ENCODE results near the gene JKAMP. TPM values are rescaled to one million over a fixed set of nuclear protein-coding genes. Genes with fewer than 3 reads are reported as not detected.

JKAMP gene
- total RNA-seq (2014; rRNA removed; shearing (Covaris generic)) (19.7 and 24.9 TPM in 2 replicates), total RNA-seq (2022) (21.1 and 26.4 TPM in 2 replicates), Bru-seq, nascent RNA (percentile 76 among the genes with signal in this experiment), BruChase-seq, experiment 1, labeled RNA remaining after a 6-hour chase (percentile 58 among the genes with signal in this experiment), BruChase-seq, experiment 2, labeled RNA remaining after a 2-hour chase (percentile 79 among the genes with signal in this experiment)
- long read RNA-seq, transcript JKAMP-201 (7 exons, 1,726 nt): major isoform, 16 of 37 reads
- long read RNA-seq, transcript JKAMP-203 (7 exons, 1,636 nt): minor isoform, 6 of 37 reads
- long read RNA-seq, partial matches to known transcripts: 1 of 37 reads
- long read RNA-seq, other reads (novel, unspliced or antisense): 8 of 37 reads

DNA sequence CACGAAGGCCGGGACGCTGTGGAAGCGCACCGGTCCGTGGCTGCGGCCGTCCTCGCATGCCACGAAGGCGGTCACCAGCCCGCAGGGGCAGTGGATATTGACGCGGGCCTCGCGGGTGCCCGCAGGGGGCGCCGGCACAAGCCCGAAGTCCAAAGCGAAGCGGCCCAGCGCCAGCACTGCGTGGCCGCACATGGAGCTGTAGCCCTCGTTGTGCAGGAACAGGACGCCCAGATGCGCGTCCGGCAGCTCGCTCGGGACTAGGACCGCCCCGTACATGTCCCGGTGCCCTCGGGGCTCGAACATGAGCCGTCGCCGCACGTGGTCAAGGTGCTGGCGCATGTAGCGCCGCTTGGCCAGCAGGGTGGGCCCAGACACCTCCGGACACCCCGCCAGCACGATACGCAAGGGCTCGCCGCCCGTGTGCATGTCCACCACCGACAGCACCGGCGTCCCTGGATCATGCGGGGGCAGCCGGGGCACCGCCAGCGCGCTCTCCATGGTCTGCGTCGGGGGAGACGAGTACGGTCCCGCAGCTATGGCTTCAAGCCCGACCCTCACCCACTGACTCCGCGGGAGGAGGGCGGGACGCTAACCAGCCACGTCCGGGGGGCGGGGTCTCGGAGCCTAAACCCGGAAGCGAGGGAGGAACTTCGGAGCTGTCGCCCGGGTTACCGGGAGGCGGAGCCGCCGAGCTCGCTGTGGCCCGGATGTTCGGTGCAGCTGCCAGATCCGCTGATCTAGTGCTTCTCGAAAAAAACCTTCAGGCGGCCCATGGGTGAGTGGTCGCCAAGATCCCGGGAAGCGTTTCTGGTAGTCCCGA is at the start of gene JKAMP, which contains the start of gene L3HYPDH:
JKAMP (plus strand) TSS at position 699 of the 820 bp plus-strand sequence; CDS start at position 772, 73 bp downstream.
L3HYPDH (minus strand) TSS at position 590 of the 820 bp plus-strand sequence; CDS start at position 498, 92 bp downstream.
- Histone ChIP-seq H4K20me1 (ENCODE audit: insufficient read depth, low read length) (peaks cover 10% of the 10 kb centered on the region), H3K27ac (ENCODE audit: low read depth, low read length, poor library complexity, severe bottlenecking) (peak within 1 kb of the TSS; percentile 58), H2AFZ (ENCODE audit: low read length) (peak within 1 kb of the TSS; percentile 97), H3K9me2 (ENCODE audit: insufficient read depth, low read length) (no peaks in the 10 kb centered on the region), H3K4me1 (ENCODE audit: insufficient read depth, low read length, poor library complexity, severe bottlenecking) (peaks cover 38% of the 10 kb centered on the region), H3K36me3 (ENCODE audit: insufficient read depth, low read length) (peaks cover 18% of the 10 kb centered on the region), H3K9me3 (ENCODE audit: low read length) (no peaks in the 10 kb centered on the region), H3K4me2 (ENCODE audit: low read length) (peak within 1 kb of the TSS; percentile 100), H3K79me2 (ENCODE audit: insufficient read depth, low read depth, low read length) (peaks cover 36% of the 10 kb centered on the region; the same call in 1 of the 2 replicates), H3K4me3 (ENCODE audit: low read depth, low read length, poor library complexity, severe bottlenecking) (peak within 1 kb of the TSS; percentile 87)
- CTCF ChIA-PET (ENCODE audit: unreplicated experiment): interaction anchor here (0.7 kb wide), 1 partner anchor 23 kb away, joined by 4 read pairs; no protein-coding TSS in a partner anchor
- intact Hi-C loops (cut with micrococcal nuclease; ENCODE audit: unreplicated experiment): loop anchor here (1.0 to 10.0 kb wide), 4 partner anchors 127 to 861 kb away; partner anchors contain the start of gene DAAM1
- POLR2A ChIA-PET: interaction anchor here (0.5 to 2.0 kb wide), 13 partner anchors 10 to 1944 kb away, joined by 3 to 7 read pairs (median 4); no protein-coding TSS in a partner anchor
- BruUV-seq (replicated peaks): no TSS peak
- TF ChIP-seq CTCF (conservative IDR thresholded peaks at IDR 0.05; ENCODE audit: low read length): peak; percentile 69
- no peak for TF ChIP-seq EZH2phosphoT487 (IDR thresholded peaks at IDR 0.05; ENCODE audit: borderline replicate concordance, low read depth, low read length)
- peak; percentile 98 for DNase-seq (ENCODE audit: low spot score)

- intact Hi-C loops (cut with micrococcal nuclease; ENCODE audit: unreplicated experiment): no loop called here
- peaks cover 7% of the 10 kb centered on the region; the same call in 1 of the 2 replicates for H3K36me3 ChIP-seq (ENCODE audit: insufficient read depth, low read length)
- no peak overlapping the region for H3K27ac ChIP-seq (ENCODE audit: low read depth, low read length, poor library complexity, severe bottlenecking)
- no peaks in the 10 kb centered on the region for H4K20me1 ChIP-seq (ENCODE audit: insufficient read depth, low read length)
- no peak overlapping the region for H2AFZ ChIP-seq (ENCODE audit: low read length)
- no TSS peak for BruUV-seq (replicated peaks)
- H3K9me2 ChIP-seq (ENCODE audit: insufficient read depth, low read length): no peaks in the 10 kb centered on the region
- ChIA-PET POLR2A (interaction anchor here (0.6 kb wide), 1 partner anchor 19 kb away, joined by 3 read pairs; no protein-coding TSS in a partner anchor), CTCF (ENCODE audit: unreplicated experiment) (no interaction called here)
- no peak overlapping the region for H3K4me3 ChIP-seq (ENCODE audit: low read depth, low read length, poor library complexity, severe bottlenecking)
- DNase-seq (ENCODE audit: low spot score): no peak
- TF ChIP-seq EZH2phosphoT487 (IDR thresholded peaks at IDR 0.05; ENCODE audit: borderline replicate concordance, low read depth, low read length) (no peak), CTCF (conservative IDR thresholded peaks at IDR 0.05; ENCODE audit: low read length) (no peak)
- H3K79me2 ChIP-seq (ENCODE audit: insufficient read depth, low read depth, low read length): no peaks in the 10 kb centered on the region
- no peak overlapping the region for H3K4me2 ChIP-seq (ENCODE audit: low read length)
- H3K4me1 ChIP-seq (ENCODE audit: insufficient read depth, low read length, poor library complexity, severe bottlenecking): no peaks in the 10 kb centered on the region
- no peaks in the 10 kb centered on the region for H3K9me3 ChIP-seq (ENCODE audit: low read length)
Observed at GRCh38 chr14:59435101-59435500, 49.2 kb upstream of the JKAMP start.

Data from OCI-LY7 (cell line).